LNCaP clone FGC (cell line): ENCODE measurements around the gene LENG9.
"Not testable (repeated sequence)": the region's sequence is repeated elsewhere in the genome, so short reads cannot be mapped to it uniquely, and the experiment has no call there.

Experiments used
- DNase-seq: peaks from one replicate; pipeline ENCODE4 v3.0.0-alpha.2; 2011; ENCODE audit warnings: low read depth
- H3K4me3 ChIP-seq: 2 replicates; pipeline ENCODE4 v1.5.1; 2011; ENCODE audit warnings: mild to moderate bottlenecking, low read depth, low read length, control low read depth
- CTCF ChIP-seq: IDR thresholded peaks from 2 replicates; pipeline ENCODE4 v1.5.1; 2012; ENCODE audit warnings: mild to moderate bottlenecking; ENCODE audit not compliant: control insufficient read depth, insufficient read depth; ENCODE audit errors: extremely low read depth

The LENG9 gene

GRCh38 chr19:54473071-54473891 is 9.7 kb upstream of the LENG9 start, which contains the start of gene CDC42EP5:
Gene CDC42EP5, minus strand, starts transcription at chr19:54473296. Its CDS starts 7,749 bp downstream, at chr19:54465547.
- H3K4me3 ChIP-seq, result no peak within 1 kb of the TSS
- DNase-seq, result no peak
- TF ChIP-seq CTCF, result no peak

DNA sequence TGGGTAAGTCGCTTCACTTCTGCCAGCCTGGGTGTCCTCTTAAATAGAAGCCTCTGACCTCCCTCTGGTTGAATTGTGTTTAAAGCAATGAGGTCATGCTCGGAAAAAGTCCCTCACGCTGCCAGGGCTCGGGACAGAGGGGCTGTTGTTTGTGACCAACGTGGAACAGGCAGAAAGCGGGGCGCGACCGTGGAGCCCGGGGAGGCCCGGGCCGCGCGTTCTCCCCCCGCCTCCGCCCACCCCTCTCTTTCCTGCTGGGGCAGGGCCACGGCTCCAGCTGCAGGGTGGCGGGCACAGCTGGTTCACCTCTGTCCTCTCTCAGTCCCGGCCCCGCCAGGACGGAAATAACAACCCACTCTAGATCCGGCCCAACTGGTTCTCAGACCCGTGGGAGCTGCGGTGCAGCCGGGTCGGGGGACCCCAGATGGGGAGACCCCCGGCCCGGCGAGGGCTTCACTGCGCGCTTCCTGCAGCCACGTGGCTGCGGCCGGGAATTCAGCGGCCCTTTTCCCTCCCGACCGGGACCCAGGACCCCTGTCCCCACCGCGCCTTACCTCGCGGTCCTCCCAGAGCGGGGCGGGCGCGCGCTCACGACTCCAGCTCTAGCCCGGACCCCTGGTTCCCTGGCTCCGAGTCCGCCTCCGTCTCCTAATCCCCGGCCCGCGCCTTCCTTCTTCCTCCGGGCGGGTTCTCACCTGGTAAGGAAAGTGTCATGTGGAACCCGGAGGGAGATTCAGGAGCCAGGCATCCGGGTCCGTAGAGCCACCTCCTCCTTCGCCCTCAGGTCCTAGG is 7.6 kb upstream of the LENG9 start:
- DNase-seq, result no peak
- H3K4me3 ChIP-seq, result no peak overlapping the region
- no peak for TF ChIP-seq CTCF

DNA sequence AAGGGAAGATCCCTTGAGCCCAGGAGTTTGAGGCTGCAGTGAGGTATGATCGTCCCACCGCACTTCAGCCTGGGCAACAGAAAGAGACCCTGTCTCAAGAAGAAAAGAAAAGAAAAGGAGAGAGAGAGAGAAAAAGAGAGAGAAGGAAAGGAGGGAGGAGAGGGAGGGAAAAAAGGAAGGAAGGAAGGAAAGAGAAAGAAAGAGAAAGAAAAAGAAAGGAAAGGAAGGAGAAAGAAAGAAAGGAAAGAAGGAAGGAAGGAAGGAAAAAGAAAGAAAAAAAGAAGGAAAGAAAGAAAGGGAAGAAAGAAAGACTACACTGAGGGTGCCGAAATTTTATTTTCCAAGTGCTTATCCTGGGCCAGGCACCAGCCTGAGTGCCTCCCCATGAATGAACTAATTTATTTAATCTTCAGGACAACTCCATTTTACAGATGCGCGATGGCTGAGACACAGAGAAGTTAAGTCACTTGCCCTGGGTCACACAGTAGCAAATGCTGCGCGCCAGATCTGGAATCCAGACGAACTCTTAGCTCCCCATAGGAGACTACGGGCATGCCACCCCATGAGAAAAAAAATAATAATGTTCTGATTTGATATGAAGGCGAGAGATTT is 6.8 kb upstream of the LENG9 start:
- no peak for DNase-seq
- no peak for TF ChIP-seq CTCF
- H3K4me3 ChIP-seq, result no peak overlapping the region

DNA sequence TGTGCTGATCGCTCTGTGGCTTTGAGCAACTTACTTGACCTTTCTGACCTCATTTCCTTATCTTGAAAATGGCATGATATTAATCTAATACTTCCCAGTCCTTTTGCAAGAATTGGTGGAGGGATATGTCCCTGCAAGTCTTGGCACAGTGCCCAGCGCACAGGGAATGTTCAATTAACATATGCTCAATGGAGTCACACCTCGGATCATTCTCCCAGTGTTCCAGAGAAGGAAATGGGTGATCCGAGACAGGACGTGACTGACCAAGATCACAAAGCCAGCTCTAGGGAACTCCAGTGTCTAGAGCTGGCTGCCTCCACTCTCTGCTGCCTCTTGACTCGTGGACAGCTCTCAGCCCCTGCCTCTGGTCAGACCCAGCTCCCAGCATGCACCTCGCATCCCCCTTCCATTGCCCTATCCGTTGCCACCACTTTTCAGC is 5.9 kb upstream of the LENG9 start:
- DNase-seq, result no peak
- H3K4me3 ChIP-seq, result no peak overlapping the region
- no peak for TF ChIP-seq CTCF

DNA sequence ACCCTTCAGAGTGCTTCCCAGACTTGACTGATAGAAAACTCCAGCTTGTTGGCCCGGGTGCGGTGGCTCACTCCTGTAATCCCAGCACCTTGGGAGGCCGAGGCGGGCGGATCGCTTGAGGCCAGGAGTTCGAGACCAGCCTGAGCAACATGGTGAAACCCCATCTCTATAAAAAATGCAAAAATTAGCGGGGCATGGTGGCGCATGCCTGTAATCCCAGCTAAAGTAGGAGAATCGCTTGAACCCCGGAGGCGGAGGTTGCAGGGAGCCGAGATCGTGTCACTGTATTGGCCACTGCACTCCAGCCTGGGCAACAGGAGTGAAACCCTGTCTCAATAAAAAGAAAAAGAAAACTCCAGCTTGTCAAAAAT is 2.5 kb upstream of the LENG9 start:
- H3K4me3 ChIP-seq, result not testable (repeated sequence)

DNA sequence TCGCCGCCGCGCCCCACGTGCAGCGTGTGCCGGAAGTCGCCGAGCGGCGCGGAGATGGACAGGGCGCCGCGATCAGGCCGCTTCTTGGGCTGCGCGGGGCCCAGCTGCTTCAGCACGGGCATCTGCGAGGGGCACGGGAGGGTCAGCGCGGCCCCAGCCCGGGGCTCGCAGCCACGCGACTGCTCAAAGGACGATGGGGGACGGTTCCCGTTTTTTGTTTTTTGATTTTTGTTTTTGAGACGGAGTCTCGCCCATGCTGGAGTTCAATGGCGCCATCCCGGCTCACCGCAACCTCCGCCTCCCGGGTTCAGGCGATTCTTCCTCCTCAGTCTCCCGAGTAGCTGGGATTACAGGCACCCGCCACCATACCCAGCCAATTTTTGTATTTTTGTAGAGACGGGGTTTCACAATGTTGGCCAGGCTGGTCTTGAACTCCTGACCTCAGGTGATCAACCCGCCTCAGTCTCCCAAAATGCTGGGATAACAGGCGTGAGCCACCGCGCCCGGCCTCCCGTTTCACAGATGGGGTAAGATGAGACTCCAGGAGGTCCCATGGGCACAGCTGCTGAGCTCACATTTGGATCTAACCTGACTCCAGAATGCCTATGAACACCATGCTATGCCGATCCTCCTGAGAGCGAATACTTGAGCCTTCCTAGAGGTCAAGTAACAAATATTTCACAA is 2.0 kb upstream of the LENG9 start:
- TF ChIP-seq CTCF, result no peak
- no peak overlapping the region for H3K4me3 ChIP-seq
- no peak for DNase-seq

More for the DNA sequence above, 2.5 kb upstream of the LENG9 start:
- not testable (repeated sequence) for DNase-seq
